HG02588 (cell line): ENCODE results near the gene VPS37B.
"Not testable (repeated sequence)": the region's sequence is repeated elsewhere in the genome, so short reads cannot be mapped to it uniquely, and the experiment has no call there.

Source experiments
- ATAC-seq: cut with Tn5 transposase; IDR thresholded peaks from one replicate; pipeline ENCODE4 v1.9.1; 2021; ENCODE audit warnings: mild to moderate bottlenecking, moderate library complexity; ENCODE audit not compliant: unreplicated experiment

The VPS37B gene

GRCh38 chr12:122895704-122896636, at the start of gene VPS37B:
VPS37B (minus strand) TSS chr12:122896124; CDS start chr12:122896062, 62 bp downstream.
- ATAC-seq = peak; percentile 66

GRCh38 chr12:122944605-122945592, 49.0 kb upstream of the VPS37B start:
- ATAC-seq = no peak

- ATAC-seq = no peak
These were observed 47.3 kb upstream of the VPS37B start for GRCh38 chr12:122943196-122943595.

- no peak for ATAC-seq
These were observed 46.7 kb upstream of the VPS37B start for GRCh38 chr12:122942637-122943036.

GRCh38 chr12:122941351-122941750, 45.4 kb upstream of the VPS37B start:
- not testable (repeated sequence) for ATAC-seq

GRCh38 chr12:122939125-122939524, 43.2 kb upstream of the VPS37B start:
- ATAC-seq = no peak

GRCh38 chr12:122937622-122938091, 41.7 kb upstream of the VPS37B start:
- no peak for ATAC-seq

- ATAC-seq = no peak
These were observed 39.4 kb upstream of the VPS37B start for GRCh38 chr12:122935318-122935717.

- no peak for ATAC-seq
These were observed 38.8 kb upstream of the VPS37B start for GRCh38 chr12:122934722-122935121.

- ATAC-seq = no peak
These were observed 36.3 kb upstream of the VPS37B start for GRCh38 chr12:122932207-122932606.

- no peak for ATAC-seq
These were observed 33.9 kb upstream of the VPS37B start for GRCh38 chr12:122929812-122930211.

- no peak for ATAC-seq
These were observed 33.2 kb upstream of the VPS37B start for GRCh38 chr12:122929148-122929538.

- ATAC-seq = no peak
These were observed 32.7 kb upstream of the VPS37B start for GRCh38 chr12:122928404-122929147.

GRCh38 chr12:122927756-122928403, 32.0 kb upstream of the VPS37B start:
- ATAC-seq = no peak

GRCh38 chr12:122921917-122922316, 26.0 kb upstream of the VPS37B start:
- no peak for ATAC-seq

- ATAC-seq = no peak
These were observed 24.8 kb upstream of the VPS37B start for GRCh38 chr12:122920687-122921086.

- no peak for ATAC-seq
These were observed 22.9 kb upstream of the VPS37B start for GRCh38 chr12:122918827-122919226.

- no peak for ATAC-seq
These were observed 21.7 kb upstream of the VPS37B start for GRCh38 chr12:122917507-122918121.

GRCh38 chr12:122909442-122910288, 13.7 kb upstream of the VPS37B start:
- no peak for ATAC-seq
